Epithelial cell of umbilical artery (primary cell): Measurements from ENCODE around the gene CDC42SE2. TPM values are rescaled to one million over a fixed set of nuclear protein-coding genes. Genes with fewer than 3 reads are reported as not detected.

Experiments
- total RNA-seq: library from RNA; depleted of rRNA; stranded (reverse); fragments of >200 nt; gene quantifications from 2 replicates; pipeline ENCODE4 v1.2.3, GENCODE V29; 2014

Gene CDC42SE2
- 39.0 and 41.3 TPM in 2 replicates for total RNA-seq

GRCh38 chr5:131263648-131264450, at the start of gene CDC42SE2:
Gene CDC42SE2, plus strand, starts transcription at chr5:131264053. Its CDS starts 95,441 bp downstream, at chr5:131359494.

Other genes with a start within 250 kb of the CDC42SE2 start
- gene HINT1, start 98.8 kb upstream of the CDC42SE2 start, total RNA-seq: 214 and 265 TPM in 2 replicates
- gene LYRM7, start 93.1 kb upstream of the CDC42SE2 start, total RNA-seq: 5.9 and 6.5 TPM in 2 replicates